Right atrium auricular region (tissue), 2 donors: ENCODE measurements around the gene NDUFS8. TPM values are rescaled to one million over a fixed set of nuclear protein-coding genes. Genes with fewer than 3 reads are reported as not detected.

ENCODE experiments used
- DNase-seq: peaks from one replicate; pipeline ENCODE4 v3.0.0-alpha.2; 2019; ENCODE audit warnings: low spot score
- H3K27ac ChIP-seq, 2 donors: fragments of 200-600 bp; sonication (generic); 1 replicate in 1 of 2; 2 replicates in 1 of 2; pipeline ENCODE4 v1.5.1; 2016 to 2019
- H3K27me3 ChIP-seq, 2 donors: fragments of 200-600 bp; sonication (generic); one replicate each; pipeline versions ENCODE4 v1.5.1 to v1.6.0; 2017 to 2019
- H3K36me3 ChIP-seq: fragments of 200-600 bp; sonication (generic); one replicate; pipeline ENCODE4 v1.5.1; 2016
- H3K4me1 ChIP-seq, 2 donors: fragments of 200-600 bp; sonication (generic); one replicate each; pipeline versions ENCODE4 v1.5.1 to v1.6.0; 2017 to 2019
- H3K4me3 ChIP-seq, 2 donors: fragments of 200-600 bp; sonication (generic); 1 replicate in 1 of 2; 2 replicates in 1 of 2; pipeline ENCODE4 v1.5.1; 2017 to 2019; ENCODE audit warnings: mild to moderate bottlenecking in 1 of 2, moderate library complexity in 1 of 2
- H3K9me3 ChIP-seq, 2 donors: fragments of 200-600 bp; sonication (generic); one replicate each; pipeline ENCODE4 v1.5.1; 2019
- CTCF ChIP-seq, 2 donors: fragments of 200-600 bp; sonication (generic); IDR thresholded peaks; one replicate each; pipeline ENCODE4 v1.5.1; 2019; ENCODE audit warnings: antibody characterized with exemption in 2 of 2
- total RNA-seq, 2 donors: library from RNA; depleted of rRNA; stranded (reverse); fragments of >200 nt; gene quantifications; one replicate each; pipeline ENCODE4 v1.1.0, GENCODE V29; 2016

NDUFS8 gene
- total RNA-seq, 2 donors from 2014 or later: 436 to 568 TPM

DNA sequence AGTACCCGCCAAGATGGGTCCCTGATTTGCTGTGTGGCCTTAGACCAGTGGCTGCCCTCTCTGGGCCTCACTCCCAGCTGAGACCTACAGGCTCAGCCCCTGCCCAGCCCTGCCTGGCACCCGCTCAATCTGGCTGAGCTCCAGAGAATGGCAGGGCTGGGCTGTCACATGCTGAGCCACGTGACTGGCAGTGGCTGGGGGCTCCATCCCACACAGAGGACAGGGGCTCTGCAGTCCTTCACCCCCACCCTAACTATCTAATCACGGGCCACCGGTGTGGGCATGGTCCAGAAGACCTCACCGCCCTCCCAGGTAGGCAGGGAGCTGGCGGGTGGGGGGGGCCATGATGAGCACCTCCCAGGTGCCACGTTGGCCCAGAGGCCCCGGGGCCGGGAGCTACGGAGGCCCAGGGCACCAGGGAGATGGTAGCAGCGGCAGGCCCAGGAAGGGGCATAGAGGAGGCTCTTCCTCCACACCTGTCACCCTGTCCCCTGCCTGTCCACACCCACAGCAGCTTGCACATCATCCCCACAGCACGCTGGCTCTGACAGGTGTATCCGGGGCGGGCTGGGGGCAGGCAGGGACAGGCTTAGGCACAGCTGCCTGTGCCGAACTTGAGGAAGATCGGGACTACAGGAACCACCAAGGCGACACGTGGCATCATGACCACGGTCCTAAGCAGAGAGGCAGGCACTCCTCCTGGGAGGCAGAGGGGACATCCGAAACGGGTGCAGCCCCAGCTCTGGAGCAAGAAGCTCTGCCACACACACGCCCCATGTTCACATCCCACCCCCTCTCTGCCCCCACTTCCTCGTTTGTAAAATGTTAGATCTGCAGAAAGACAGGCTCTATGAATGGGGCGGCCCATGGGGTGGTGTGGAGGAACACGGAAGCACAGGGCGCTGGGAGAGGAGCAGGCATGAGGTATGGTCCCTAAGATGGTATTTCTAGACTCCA lies 21.8 kb upstream of the NDUFS8 start:
- DNase-seq: no peak

GRCh38 chr11:68009391-68010089 lies 20.9 kb upstream of the NDUFS8 start:
- no peaks in the 10 kb centered on the region for H3K36me3 ChIP-seq
- H3K9me3 ChIP-seq: no peaks in the 10 kb centered on the region
- peak overlapping the region; percentile 79 to 80 for H3K27ac ChIP-seq
- peak in 1 of 2 donors; percentile 10 for TF ChIP-seq CTCF (IDR thresholded peaks at IDR 0.05)
- H3K4me1 ChIP-seq: peaks cover 0 to 31% of the 10 kb centered on the region in 2 donors
- no peaks in the 10 kb centered on the region for H3K27me3 ChIP-seq
- peak overlapping the region in 1 of 2 donors; percentile 43 for H3K4me3 ChIP-seq
- DNase-seq: no peak

More for the DNA sequence above, 21.8 kb upstream of the NDUFS8 start:
- no peak for TF ChIP-seq CTCF (IDR thresholded peaks at IDR 0.05)
- Histone ChIP-seq H3K36me3 (no peaks in the 10 kb centered on the region), H3K27ac (peak overlapping the region in 1 of 2 donors; percentile 79), H3K4me1 (peaks cover 0 to 36% of the 10 kb centered on the region in 2 donors), H3K9me3 (no peaks in the 10 kb centered on the region), H3K4me3 (no peak overlapping the region), H3K27me3 (no peaks in the 10 kb centered on the region)

- DNase-seq: peak; percentile 95
Measured at GRCh38 chr11:68010090-68011041, 20.1 kb upstream of the NDUFS8 start, which contains the start of gene ALDH3B1. Gene ALDH3B1 (plus strand): TSS chr11:68010327. CDS start chr11:68015298, 4,971 bp downstream.

GRCh38 chr11:68011051-68011943 lies 19.2 kb upstream of the NDUFS8 start:
- DNase-seq: no peak
- no peaks in the 10 kb centered on the region for H3K36me3 ChIP-seq
- H3K4me1 ChIP-seq: peaks cover 0 to 31% of the 10 kb centered on the region in 2 donors
- H3K27me3 ChIP-seq: no peaks in the 10 kb centered on the region
- no peak for TF ChIP-seq CTCF (IDR thresholded peaks at IDR 0.05)
- peak overlapping the region in 1 of 2 donors; percentile 43 for H3K4me3 ChIP-seq
- no peaks in the 10 kb centered on the region for H3K9me3 ChIP-seq
- H3K27ac ChIP-seq: peak overlapping the region; percentile 79 to 80

More at GRCh38 chr11:68010090-68011041, 20.1 kb upstream of the NDUFS8 start, which contains the start of gene ALDH3B1:
- Histone ChIP-seq H3K27ac (peak within 1 kb of the TSS; percentile 79 to 80), H3K36me3 (no peaks in the 10 kb centered on the region), H3K9me3 (no peaks in the 10 kb centered on the region), H3K4me1 (peaks cover 0 to 31% of the 10 kb centered on the region in 2 donors), H3K27me3 (no peaks in the 10 kb centered on the region), H3K4me3 (peak within 1 kb of the TSS; percentile 16 to 43)
- no peak for TF ChIP-seq CTCF (IDR thresholded peaks at IDR 0.05)
